Measurements from ENCODE around the gene OLIG3.

DNA sequence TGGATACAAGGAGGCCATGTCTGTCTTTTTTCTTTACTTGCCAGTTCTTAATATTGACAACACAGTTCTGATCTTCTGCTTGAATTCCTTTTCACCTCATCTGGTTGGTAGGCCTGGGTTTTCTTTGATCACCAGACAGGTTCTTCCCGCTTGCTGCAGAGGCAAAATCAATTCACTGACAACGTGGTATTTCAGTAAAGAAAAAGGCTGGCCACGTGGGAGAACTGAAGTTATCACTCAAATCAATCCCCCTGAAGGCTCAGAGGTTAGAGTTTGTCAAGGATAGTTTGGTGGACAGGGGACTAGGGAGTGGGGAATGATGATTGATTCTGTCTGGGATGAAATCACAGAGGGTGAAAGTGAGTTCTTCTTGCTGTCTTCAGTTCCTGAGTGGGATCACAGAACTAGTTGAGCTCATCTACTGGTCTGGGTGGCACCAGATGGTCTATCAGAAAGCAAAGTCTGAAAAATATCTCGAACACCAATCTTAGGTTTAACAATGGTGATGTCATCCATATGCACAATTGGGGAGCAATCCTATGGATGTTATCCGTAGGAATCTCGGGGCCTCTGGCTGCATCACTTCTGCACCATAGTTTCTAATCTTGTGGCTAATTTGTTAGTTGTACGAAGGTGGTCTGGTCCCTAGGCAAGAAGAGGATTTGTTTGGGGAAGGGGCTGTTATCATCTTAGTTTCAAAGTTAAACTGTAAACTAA, 37.3 kb upstream of the OLIG3 start:
- no peak for TF ChIP-seq GATA2 (IDR thresholded peaks at IDR 0.05; ENCODE audit: low read depth, low read length)
- TF ChIP-seq GATA3 (IDR thresholded peaks at IDR 0.05; ENCODE audit: low read depth, low read length): no peak
